ENCODE results near the gene CTAG2.
"Not testable (repeated sequence)": the region's sequence is repeated elsewhere in the genome, so short reads cannot be mapped to it uniquely, and the experiment has no call there.

DNA sequence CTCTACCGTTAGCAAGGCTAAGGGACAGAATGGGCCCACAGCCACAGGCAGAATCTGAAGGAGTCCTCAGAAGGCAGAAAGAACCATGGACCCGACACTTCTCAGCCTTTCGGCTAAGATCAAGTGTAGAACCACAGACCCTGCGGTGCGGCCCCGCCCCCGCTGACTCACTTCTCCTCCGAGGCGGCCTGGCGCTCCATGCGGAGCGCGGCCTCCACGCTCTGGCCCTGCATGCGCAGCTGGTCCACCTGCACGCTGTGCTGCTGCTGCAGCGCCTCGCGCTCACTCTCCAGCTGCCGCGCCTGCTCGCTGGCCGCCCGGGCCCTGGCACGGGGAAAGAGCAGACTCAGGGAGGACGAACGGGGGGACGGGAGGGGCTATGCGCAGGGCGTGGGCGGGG lies 9.7 kb downstream of the CTAG2 start:
- TF ChIP-seq, protein P1, sequence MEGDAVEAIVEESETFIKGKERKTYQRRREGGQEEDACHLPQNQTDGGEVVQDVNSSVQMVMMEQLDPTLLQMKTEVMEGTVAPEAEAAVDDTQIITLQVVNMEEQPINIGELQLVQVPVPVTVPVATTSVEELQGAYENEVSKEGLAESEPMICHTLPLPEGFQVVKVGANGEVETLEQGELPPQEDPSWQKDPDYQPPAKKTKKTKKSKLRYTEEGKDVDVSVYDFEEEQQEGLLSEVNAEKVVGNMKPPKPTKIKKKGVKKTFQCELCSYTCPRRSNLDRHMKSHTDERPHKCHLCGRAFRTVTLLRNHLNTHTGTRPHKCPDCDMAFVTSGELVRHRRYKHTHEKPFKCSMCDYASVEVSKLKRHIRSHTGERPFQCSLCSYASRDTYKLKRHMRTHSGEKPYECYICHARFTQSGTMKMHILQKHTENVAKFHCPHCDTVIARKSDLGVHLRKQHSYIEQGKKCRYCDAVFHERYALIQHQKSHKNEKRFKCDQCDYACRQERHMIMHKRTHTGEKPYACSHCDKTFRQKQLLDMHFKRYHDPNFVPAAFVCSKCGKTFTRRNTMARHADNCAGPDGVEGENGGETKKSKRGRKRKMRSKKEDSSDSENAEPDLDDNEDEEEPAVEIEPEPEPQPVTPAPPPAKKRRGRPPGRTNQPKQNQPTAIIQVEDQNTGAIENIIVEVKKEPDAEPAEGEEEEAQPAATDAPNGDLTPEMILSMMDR (IDR thresholded peaks at IDR 0.05) = not testable (repeated sequence)
- TF ChIP-seq POLR2A, POLR2AphosphoS5 (IDR thresholded peaks at IDR 0.05): not testable (repeated sequence)
